Erythroblast (primary cell): Measurements from ENCODE around the gene SEMA3B.
"Not testable (repeated sequence)": the region's sequence is repeated elsewhere in the genome, so short reads cannot be mapped to it uniquely, and the experiment has no call there.

Experiments used
- DNase-seq, 2 experiments: peaks; one replicate each; lab custom pipeline; 2025; lab: John Stamatoyannopoulos, UW
- GATA1 ChIP-seq: IDR thresholded peaks from 2 replicates; pipeline ENCODE4 v1.6.1; 2011; ENCODE audit warnings: low read depth, mild to moderate bottlenecking, control low read depth, low read length, moderate library complexity
- POLR2A ChIP-seq: IDR thresholded peaks from 2 replicates; pipeline ENCODE4 v1.6.1; 2011; ENCODE audit warnings: mild to moderate bottlenecking, low read length

SEMA3B gene

DNA sequence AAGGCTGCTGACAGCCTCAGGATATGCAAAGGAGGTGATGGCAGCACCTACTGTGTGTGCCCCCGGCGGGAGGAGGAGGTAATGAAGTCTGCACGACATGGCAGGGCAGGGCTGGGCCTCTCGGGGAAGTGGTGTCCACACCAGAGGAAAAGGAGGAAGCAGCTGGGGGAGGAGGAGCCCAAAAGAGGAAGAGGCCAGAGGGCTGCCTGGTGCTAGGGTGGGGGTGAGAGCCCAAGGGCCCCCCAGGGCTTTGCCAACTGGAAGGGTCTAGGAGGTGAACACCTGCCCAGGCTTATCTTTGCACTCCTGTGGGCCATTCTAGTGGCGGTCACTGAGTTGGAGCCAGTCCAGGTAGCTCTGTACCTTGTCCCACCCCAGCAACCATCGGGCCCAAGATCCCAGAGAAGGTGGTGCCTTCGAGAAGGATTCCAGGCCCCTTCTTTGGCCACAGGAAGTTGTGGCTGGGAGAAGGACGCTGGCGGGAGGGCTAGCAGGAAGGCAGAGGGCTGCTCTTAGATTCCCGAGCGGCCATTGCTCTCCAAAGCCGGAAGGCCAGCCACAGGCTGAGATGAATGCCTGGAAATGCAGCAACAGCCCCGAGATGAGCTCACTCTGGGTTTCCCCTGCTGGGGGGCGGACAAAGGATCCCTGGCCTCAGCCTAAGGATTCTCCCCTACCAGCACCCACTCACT, 25.9 kb upstream of the SEMA3B start:
- DNase-seq = no peak
- TF ChIP-seq GATA1 (no peak), POLR2A (no peak)

DNA sequence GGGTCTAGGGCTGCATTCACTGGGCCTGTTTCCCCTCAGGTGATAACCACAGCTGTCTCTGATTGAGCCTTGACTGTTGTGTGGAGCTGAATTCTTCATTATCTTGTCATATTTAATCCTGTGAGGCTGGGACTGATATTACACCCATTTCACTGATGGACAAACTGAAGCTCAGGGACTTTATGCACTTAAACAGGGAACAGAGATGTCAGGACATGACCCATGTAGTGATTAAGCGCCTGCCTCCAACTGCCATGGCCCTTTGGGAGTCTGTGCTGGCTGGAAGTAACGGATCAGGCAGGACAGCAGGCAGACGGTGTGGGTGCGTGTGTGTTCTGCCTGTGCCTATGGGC, 25.4 kb upstream of the SEMA3B start:
- TF ChIP-seq POLR2A (no peak), GATA1 (no peak)
- no peak for DNase-seq

DNA sequence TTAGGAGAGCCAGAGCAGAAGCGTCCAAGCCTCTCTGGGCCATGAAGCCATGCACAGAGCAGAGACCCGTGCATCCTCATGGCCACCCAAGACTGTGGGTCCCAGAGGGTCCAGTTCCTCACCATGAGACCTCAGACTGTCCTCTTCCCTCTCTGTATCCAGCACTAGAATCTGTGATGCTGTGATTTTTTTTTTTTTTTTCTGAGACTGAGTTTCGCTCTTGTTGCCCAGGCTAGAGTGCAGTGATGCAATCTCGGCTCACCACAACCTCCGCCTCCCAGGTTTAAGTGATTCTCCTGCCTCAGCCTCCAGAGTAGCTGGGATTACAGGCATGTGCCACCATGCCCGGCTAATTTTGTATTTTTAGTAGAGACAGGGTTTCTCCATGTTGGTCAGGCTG, 24.1 kb upstream of the SEMA3B start:
- not testable (repeated sequence) for DNase-seq

DNA sequence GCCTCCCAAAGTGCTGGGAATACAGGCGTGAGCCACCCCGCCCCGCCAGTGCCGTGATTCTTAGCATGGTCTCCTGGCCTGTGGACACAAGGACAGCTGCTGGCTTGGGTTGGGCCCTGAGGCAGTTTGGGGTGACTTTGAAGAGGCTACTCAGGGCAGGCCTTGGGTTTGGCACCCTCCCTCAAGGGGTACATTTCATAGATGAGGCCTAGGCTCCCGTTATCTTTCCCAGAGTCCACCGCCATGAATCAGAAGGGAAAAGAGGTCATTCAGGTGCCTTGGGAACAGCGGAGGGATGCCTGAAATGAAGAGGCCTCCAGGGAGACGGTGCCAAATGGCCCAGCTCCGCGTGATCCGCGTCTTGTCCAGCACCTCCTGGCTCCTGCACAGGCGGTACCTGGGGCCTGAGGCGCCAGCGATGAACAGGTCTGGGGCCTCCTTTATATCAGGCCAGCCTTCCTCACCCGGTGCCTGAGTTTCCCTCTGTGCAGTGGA, 23.6 kb upstream of the SEMA3B start:
- no peak for DNase-seq
- no peak for TF ChIP-seq GATA1
- TF ChIP-seq POLR2A = no peak

DNA sequence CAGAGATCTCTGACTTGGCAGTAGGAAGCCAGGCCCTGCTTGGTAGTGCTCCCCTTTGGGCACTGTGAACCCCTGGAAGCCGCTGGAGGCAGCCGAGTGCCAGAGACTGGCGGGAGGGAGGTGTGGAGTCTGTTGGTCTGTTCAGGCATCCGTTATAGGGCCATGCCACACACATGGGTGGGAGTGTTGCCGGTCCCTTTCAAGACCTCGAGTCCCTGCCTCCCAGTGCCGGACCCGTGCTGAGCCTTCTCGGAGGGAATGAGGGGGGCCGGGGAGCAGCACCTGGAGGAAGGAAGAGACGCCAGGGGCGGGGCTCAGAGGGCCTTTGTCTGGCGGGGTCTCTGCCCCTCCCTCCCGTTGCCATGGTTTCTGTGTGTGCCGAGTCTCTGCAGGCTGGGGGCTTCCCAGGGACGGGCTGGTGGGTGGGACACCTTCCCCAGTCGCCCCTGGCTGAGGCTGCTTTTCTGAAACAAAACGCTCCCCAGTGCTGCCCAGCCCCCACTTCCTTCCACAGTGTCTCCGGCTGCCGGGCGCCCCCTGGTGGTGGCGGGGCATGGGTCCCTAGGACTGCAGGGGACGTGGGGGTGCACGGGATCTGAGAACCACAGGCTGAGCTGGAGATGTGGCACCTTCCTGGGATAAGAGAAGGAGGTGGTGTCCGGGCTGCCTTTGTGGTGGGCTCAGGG, 23.0 kb upstream of the SEMA3B start:
- TF ChIP-seq GATA1 (no peak), POLR2A (no peak)
- DNase-seq = peak; percentile 87 to 94

DNA sequence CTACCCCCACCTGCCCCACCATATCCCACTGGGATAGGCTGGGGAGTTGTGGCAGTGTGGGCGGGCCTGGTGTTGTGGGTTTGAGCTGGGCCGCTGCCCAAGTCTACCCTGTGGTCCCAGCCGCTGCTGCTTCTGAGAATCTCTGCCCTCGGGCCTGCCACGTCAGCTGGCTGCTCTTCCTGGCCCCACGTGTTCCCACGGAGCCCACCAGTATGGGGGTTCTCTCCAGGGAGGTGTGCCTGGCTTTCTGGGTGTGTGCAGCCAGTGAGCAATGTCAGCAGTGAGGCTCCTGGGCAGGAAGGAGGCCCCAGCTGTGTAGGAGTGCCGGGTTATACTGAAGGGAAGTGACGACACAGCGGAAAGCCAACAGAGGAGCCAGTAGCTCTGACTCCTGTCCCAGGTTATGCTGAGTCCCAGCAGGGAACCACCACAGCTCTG, 22.4 kb upstream of the SEMA3B start:
- DNase-seq = peak; percentile 58 to 66
- no peak for TF ChIP-seq POLR2A

DNA sequence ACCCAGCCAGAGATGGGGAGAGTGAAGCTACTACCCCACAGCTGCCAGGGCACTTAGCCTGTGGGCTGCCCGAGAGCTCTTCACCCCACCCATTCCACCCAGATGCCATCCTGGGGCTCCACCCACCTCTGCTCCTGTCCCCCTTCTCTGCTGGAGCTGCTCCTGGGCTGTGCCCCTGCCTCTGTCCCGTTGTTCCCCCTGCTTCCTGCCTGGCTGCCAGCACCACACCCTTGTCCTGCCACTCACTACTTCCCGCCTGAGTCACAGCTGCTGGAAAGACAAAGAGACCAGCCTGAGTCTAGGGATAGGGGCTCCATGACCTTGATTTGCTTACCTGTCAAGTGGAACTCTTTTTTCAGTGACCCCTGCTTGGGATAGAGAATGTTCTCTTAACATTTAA, 20.6 kb upstream of the SEMA3B start:
- TF ChIP-seq POLR2A (no peak), GATA1 (no peak)
- no peak for DNase-seq

DNA sequence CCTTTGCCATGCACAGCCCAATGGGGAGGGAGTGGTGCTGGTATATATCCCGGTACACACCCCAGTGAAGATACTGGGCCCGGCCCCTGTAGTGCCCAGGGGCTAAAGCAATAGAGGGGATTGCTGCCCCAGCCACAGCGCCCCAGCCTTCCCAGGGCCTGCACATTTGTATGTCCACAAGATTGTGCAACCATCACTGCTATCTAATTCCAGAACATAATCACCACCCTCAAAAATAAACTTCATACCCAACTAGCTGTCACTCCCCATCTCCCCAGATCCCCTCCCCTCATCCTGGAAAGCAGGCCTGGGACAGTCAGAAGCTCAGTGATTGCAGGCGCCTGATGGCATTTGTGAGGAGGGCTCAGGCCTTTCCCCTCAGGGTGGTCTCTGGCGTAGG, 19.5 kb upstream of the SEMA3B start:
- no peak for DNase-seq
- no peak for TF ChIP-seq GATA1

DNA sequence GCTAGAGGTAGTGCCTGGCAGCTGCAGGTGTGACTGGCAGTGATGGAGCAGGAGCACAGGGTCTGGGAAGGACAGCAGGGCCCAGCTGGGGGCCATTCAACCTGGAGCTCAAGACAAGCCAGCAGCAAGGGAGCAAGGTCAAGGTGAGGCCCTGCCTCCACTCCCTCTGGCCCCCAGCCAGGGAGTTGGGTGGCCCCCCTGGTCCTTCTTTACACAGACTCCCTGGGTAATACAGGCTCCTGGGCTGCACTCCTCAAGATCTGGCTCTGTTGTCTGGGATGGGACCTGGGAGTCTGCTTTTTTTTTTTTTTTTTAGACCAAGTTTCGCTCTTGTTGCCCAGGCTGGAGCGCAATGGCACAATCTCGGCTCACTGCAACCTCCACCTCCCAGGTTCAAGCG, 18.4 kb upstream of the SEMA3B start:
- no peak for DNase-seq
- TF ChIP-seq GATA1 (no peak), POLR2A (no peak)

DNA sequence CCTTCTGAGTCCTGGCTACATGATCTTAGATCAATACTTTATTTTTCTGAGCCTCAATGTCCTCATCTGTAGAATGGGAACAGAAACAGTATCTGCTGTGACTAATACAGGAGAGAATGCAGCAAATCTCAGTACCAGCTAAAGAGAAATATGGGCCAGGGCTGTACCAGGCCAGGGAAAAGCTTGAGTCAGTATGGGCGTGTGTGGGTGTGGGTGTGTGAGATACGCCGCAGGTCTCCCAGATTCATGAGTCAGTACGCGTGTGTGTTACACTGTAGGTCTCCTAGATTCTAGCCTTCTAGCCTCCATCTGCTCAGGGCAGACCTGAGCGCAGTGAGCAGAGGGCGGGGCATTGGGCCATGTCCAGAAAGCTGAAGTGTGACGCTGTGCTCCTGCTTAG, 17.7 kb upstream of the SEMA3B start:
- peak; percentile 78 to 82 for DNase-seq
- no peak for TF ChIP-seq GATA1
- no peak for TF ChIP-seq POLR2A

DNA sequence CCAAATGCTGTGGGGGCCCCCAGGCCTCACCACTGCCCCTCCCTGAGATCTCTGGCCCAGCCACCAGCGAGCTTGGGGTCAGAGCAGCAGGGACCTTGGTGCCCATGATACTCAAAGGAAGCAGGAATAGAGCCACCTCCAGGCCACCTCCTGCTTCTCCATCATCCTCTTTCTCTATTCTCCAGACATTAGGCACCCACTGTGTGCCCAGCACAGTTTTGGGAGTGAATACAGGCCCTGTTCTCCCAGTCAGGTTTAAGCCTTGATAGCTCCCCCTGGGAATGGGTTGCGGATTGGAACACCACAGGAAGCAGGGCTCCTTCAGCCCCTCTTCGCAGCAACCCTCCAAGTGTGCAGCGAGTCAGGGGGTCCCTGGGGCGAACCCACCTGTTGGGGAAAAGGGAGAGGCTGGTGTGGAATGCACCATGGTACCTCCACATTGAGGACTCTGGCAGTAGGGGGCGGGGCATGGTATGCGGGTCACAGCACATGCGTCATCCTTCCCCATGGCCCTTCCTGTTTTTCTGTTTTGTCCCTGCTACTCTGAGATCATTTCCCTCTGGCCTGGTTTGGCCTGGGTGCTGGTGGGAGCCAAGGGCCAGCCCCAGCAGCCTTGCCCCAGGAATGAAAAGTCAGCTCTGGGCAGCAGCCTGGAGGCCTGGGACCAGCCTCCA, 14.2 kb upstream of the SEMA3B start:
- DNase-seq = no peak
- TF ChIP-seq GATA1 = no peak
- TF ChIP-seq POLR2A = no peak

DNA sequence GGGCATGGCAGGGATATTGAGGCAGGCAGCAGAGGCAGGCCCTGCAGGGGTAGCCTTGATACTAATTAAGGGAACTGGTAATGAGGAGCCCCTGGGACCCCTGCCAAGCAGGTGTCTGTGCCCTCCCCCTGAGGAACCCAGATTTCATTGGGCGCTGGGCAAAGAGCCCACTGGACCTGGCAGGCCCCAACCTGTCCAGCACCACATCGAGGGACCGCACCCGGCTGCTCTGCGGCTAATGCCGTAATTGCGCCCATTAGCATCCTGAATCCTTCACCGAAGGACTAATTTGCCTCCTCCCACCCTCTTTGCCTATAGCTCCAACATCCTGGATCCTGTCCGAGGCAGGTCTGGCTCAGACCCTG, 13.7 kb upstream of the SEMA3B start:
- DNase-seq = no peak
- TF ChIP-seq POLR2A = no peak
- TF ChIP-seq GATA1 = no peak

DNA sequence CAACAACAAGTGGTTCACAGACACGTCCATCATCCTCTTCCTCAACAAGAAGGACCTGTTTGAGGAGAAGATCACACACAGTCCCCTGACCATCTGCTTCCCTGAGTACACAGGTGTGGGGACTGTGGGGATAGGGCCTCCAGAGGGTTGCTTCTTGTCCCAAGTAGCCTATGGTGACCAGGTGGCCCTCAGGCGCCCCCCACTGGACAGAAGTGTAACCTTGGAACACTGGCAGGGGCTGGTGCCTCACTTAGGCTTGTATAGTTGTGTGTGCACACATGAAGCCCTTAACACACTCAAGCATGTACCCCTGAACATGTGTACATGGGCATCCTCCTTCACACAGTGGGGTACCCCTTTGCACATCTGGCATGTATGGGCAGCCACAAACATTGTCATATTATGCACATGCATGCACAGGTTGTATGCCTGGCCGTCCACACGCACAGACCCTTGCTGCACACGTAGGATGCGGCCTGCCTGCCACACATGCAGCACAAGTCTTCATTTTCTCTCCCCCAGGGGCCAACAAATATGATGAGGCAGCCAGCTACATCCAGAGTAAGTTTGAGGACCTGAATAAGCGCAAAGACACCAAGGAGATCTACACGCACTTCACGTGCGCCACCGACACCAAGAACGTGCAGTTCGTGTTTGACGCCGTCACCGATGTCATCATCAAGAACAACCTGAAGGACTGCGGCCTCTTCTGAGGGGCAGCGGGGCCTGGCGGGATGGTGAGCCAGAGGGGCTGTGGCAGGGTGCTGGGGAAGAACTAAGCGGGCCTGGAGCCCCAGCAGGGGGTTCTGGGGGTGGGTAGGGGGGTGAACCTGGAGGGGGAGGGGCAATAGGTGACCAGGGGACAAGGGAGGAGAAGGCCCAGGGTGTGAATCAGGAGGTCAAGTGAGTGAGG, 11.7 kb upstream of the SEMA3B start:
- DNase-seq = peak; percentile 57 to 66
- TF ChIP-seq POLR2A = no peak
- no peak for TF ChIP-seq GATA1
